GM19023 (cell line): Measurements from ENCODE around the gene ZNF554.

Source experiments
- ATAC-seq: cut with Tn5 transposase; IDR thresholded peaks from one replicate; pipeline ENCODE4 v1.9.1; 2021; ENCODE audit warnings: mild to moderate bottlenecking, moderate library complexity; ENCODE audit not compliant: unreplicated experiment

ZNF554 gene

GRCh38 chr19:2819540-2820111, at the start of gene ZNF554:
Gene ZNF554 (plus strand): TSS chr19:2819868. CDS start chr19:2820072, 204 bp downstream.
- peak; percentile 88 for ATAC-seq

DNA sequence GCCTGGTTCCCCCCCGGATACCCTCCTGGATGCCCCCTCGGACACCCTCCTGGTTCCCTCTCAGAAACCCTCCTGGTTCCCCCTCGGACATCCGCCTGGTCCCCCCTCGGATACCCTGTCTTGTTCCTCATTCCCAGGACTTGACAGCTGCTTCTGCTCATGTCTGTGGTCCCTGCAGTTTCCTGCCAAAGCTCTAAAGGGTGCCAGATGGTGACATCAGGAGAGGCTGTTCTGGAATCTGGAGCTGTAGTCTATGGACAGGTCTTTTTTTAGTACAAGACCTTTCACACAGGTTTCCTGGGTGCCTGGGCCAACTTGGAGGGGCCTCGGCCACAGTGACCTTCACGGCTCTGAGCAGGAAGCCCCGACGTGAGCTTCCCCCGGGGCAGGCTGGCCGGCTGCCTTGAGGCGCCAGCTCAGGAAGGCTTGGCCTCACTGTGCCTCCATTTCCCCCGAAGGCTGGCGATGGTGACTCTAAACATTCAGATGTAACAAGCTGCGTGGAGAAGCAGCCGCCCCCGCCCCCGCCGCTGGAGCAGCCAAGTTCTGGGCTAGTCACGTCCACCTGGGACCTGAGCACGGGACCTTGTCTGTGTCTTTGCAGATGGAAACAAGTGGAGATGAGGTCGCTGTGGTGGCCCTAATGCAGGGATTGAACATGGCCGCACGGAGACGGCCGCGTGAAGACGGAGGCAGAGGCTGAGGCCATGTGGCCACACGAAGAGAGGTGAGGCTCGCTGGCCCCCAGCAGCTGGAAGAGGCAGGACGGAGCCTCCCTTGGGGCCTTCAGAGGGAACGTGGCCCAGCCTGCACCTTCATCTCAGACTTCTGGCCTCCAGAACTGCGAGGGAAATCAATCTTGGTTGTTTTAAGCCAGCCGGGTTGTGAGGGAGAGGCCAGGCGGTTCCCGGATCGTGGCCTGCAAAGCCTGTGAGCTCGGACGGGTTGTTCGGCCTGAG, 49.3 kb upstream of the ZNF554 start:
- ATAC-seq: no peak

DNA sequence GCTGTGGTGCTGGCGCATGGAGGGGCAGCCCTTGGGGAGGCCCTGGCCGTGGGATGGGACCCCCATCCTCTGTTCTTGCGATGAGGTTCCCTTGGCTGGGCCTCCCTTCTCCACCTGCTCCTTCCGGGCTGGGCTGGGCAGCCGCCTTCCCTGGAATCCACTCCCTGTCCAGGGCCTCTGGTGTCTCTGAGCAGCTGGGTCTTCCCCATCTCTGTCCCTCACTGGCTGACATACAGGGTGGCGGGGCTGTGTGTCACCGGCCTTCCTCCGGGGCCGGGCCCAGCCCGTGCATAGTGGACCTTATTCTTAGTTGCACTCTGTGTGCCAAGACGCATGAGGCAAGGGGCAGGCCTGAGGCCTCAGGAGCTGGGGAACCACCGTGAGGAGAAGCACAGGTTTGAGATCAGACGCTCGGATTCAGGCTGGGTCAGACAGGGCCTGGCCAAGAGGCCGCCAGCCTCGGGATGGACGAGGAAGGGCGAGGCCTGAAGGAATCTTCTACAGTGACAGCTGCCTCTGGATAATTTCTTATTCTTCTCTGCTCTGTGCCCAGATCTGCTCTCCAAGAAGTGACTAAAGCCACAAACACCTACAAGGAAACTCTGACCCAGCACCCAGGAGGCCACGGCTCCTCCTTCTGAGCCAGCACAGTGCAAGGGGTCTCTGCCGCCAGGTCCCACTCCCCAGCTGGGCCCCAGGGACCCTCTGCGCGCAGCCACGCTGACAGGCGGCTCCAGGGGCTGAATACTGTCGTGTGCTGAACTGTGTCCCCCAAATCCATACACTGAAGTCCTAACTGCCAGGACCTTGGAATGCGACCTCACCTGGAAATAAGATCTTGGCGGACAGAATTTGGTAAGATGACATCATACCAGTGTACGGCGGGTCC, 47.6 kb upstream of the ZNF554 start:
- no peak for ATAC-seq

GRCh38 chr19:2774083-2774679, 45.5 kb upstream of the ZNF554 start:
- ATAC-seq: no peak

GRCh38 chr19:2774953-2775555, 44.6 kb upstream of the ZNF554 start:
- ATAC-seq: no peak

- no peak for ATAC-seq
Observed at GRCh38 chr19:2775556-2776430, 43.9 kb upstream of the ZNF554 start.

DNA sequence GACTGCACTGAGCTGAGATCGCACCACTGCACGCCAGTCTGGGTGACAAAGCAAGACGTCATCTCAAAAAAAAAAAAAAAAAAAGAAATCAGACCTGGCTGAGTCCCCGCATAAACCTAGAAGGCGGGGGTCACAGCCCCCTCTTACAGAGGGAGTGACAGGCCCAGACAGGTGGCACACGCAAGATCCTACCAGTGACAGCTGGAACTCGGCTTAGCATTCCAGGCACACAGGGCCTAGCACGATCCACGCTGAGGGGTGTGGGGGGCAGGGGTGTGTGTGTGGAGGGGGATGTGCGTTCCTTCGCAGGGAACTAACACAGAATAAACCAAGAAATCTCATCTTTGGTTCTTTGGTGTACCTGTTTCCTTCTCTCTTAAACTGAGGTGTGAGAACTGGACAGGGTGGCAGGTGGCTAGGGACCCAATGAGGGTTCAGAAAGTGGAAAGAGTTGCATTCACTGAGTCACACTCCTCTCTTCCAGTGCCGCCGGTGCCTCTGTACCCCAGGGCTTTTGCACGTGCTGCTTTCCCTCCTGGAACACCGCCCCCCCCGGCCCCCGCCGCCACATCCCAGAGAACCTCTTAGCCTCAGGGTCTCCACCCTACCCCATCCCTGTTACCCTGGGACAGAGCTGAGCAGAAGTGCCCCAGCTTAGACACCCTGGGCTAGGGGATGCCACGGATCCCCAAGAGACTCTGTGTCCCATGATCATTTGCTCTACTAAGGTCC, 41.5 kb upstream of the ZNF554 start:
- ATAC-seq: no peak

GRCh38 chr19:2779121-2779740, 40.4 kb upstream of the ZNF554 start:
- ATAC-seq: no peak

- ATAC-seq: no peak
Observed at GRCh38 chr19:2780284-2780683, 39.4 kb upstream of the ZNF554 start.

- ATAC-seq: no peak
Observed at GRCh38 chr19:2782329-2782935, 37.2 kb upstream of the ZNF554 start.

DNA sequence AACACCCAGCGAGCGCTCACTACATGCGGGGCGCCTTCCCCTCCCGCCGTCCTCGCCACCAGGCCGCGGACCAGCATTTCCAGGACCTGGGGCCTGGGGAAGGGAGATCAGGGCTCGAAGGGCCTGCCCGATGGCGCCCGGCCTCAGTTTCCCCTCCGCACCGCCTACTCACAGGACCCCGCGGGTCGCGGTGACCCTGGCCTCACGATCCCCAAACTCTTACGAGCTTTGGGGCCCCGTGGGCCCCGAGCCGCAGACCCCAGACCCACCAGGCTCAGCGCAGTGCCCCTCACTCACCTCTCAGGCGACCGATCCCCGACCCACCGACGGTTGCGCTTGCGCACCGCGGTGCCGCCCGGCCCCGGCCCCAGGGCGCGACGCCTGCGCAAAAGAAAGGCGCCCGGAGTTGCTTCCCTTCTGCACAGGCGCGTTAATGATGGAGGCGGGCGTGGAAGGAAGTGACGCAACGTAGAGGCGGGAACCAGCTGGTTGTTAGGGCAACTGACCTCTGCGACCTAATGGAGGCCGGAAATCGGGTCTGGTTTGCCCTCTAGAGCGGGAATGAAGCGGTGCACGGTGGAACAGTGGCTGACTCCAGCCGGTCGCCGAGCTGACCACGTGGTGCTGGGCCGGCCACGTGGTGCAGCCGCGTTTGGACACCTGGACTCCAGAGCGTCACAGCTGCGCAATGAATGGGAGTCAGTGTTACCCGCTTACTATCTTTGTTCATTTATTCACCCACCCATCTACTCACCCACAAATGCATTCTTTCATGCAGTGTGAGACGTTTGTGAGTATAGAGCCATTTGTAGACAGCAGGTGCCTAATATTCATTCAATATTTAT, 36.5 kb upstream of the ZNF554 start, which contains the start of gene SGTA:
SGTA (minus strand) TSS at position 338 of the 845 bp plus-strand sequence. CDS start 14,205 bp downstream, outside the sequence.
- ATAC-seq: peak; percentile 82

- ATAC-seq: no peak
Observed at GRCh38 chr19:2783781-2784145, 35.9 kb upstream of the ZNF554 start.

GRCh38 chr19:2785244-2785997, 34.2 kb upstream of the ZNF554 start, which contains the start of gene THOP1:
Gene THOP1 (plus strand): TSS chr19:2785503. CDS start chr19:2785663, 160 bp downstream.
- ATAC-seq: peak; percentile 46

DNA sequence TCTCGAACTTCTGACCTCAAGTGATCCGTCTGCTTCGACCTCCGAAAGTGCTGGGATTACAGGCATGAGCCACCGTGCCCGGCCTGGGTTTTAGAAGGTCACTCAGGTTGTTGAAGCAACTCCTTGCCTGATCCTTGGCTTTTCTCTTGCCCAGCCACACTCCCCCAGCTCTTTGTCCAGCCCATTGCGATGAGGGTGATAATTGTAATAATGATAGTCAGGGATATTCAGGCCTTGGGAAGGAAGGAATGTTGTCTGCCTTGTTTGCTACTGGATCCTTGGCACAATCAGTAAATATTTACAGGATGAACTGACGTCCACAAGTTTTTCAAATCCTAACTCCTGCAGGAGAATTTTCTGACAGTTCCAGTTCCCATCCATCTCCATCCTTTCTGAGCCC, 32.6 kb upstream of the ZNF554 start:
- ATAC-seq: no peak

GRCh38 chr19:2788237-2788636, 31.4 kb upstream of the ZNF554 start:
- no peak for ATAC-seq

DNA sequence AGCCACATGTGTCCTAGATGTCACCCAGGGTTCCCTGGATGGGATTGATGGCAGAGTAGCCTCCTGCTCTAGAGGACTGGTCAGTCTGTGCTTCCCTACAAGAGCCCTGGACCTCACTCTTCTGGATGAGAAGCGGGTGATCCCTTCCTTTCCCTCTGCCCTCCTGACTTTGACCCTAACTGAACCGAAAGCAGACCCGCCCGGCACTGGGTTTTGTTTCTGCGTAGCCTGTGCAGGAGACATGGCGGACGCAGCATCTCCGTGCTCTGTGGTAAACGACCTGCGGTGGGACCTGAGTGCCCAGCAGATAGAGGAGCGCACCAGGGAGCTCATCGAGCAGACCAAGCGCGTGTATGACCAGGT, 29.5 kb upstream of the ZNF554 start:
- no peak for ATAC-seq
